ENCODE data around the gene KRTAP10-12. TPM values are rescaled to one million over a fixed set of nuclear protein-coding genes. Genes with fewer than 3 reads are reported as not detected.
A peak's percentile ranks its signal among the peaks of the same experiment; 100 is the strongest.
"Not testable (repeated sequence)": the region's sequence is repeated elsewhere in the genome, so short reads cannot be mapped to it uniquely, and the experiment has no call there.

KRTAP10-12 gene, protein sequence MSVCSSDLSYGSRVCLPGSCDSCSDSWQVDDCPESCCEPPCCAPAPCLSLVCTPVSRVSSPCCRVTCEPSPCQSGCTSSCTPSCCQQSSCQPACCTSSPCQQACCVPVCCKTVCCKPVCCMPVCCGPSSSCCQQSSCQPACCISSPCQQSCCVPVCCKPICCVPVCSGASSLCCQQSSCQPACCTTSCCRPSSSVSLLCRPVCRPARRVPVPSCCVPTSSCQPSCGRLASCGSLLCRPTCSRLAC
- not detected for total RNA-seq

GRCh38 chr21:44697172-44697810 is at the start of gene KRTAP10-12:
Gene KRTAP10-12 (plus strand): TSS chr21:44697172. CDS start chr21:44697202, 30 bp downstream.
- H3K4me1 Mint-ChIP-seq; H3K36me3 Mint-ChIP-seq (ENCODE audit: low read depth); intact Hi-C loops (cut with DNase I, micrococcal nuclease); H3K27ac Mint-ChIP-seq; CTCF ChIA-PET; DNase-seq; H3K4me3 Mint-ChIP-seq; POLR2A ChIA-PET; ATAC-seq: not testable (repeated sequence)
- Mint-ChIP-seq H3K27me3 (peaks cover 39% of the 10 kb centered on the region), H3K9me3 (ENCODE audit: low read depth) (peaks cover 12% of the 10 kb centered on the region)

DNA sequence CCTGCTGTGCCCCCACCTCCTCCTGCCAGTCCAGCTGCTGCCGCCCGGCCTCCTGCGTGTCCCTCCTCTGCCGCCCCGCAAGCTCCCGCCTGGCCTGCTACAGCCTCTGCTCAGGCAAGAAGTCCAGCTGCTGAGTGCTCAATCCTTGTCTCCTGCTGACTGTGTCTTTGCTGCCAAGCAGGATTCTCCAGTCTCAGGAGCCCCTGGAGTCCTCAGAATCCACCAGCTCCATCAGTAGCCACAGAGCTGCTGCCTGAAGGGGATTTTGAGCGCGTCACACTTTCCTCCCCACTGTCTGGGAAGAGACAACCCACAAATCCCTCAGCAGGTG is 49.8 kb upstream of the KRTAP10-12 start:
- Mint-ChIP-seq H3K27me3 (no peaks in the 10 kb centered on the region), H3K4me3 (no peak overlapping the region), H3K36me3 (ENCODE audit: low read depth) (peaks cover 12% of the 10 kb centered on the region), H3K9me3 (ENCODE audit: low read depth) (peaks cover 23% of the 10 kb centered on the region), H3K27ac (no peak overlapping the region), H3K4me1 (no peaks in the 10 kb centered on the region)
- intact Hi-C loops (cut with DNase I, micrococcal nuclease), result no loop called here
- ATAC-seq (no peak), DNase-seq (no peak)
- CTCF ChIA-PET, result no interaction called here
- POLR2A ChIA-PET, result no interaction called here

- intact Hi-C loops (cut with DNase I, micrococcal nuclease), result no loop called here
- no peak for DNase-seq
- ChIA-PET POLR2A (no interaction called here), CTCF (interaction anchor here (0.6 kb wide), 1 partner anchor 15 kb away, joined by 4 read pairs; no protein-coding TSS in a partner anchor)
- no peak for ATAC-seq
- Mint-ChIP-seq H3K27ac (no peak overlapping the region), H3K36me3 (ENCODE audit: low read depth) (peaks cover 12% of the 10 kb centered on the region), H3K4me3 (no peak overlapping the region), H3K9me3 (ENCODE audit: low read depth) (peaks cover 14% of the 10 kb centered on the region), H3K4me1 (peaks cover 3% of the 10 kb centered on the region), H3K27me3 (no peaks in the 10 kb centered on the region)
Observed at GRCh38 chr21:44648557-44649311, 48.2 kb upstream of the KRTAP10-12 start.

DNA sequence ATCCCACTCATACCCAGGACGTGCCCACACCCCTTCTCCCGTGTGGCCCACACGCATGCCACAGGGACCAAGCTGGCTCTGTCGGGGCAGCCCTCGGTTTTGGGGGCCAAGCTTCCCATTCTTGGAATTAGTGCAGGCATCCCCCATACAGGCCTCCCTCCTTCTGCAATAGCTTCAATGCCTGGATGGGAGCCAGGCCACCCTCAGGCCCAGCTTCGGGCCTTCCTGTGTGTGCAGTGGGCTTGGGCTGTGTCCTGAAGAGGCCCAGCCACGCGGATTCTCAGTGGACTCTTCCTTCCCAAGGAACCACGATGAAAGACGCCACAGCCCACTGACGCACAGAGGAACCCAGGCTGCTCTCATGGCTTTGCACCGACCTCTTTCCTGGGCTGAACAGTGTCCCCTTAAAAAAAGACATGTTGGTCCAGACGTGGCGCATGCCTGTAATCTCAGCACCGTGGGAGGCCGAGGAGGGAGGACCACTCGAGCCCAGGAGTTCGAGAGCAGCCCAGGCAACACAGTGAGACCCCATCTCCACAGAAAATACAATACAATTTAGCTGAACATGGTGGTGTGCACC is 47.4 kb upstream of the KRTAP10-12 start:
- CTCF ChIA-PET, result interaction anchor here (0.6 kb wide), 1 partner anchor 15 kb away, joined by 4 read pairs; no protein-coding TSS in a partner anchor
- intact Hi-C loops (cut with DNase I, micrococcal nuclease), result loop anchor here in 1 of 2 experiments (5.0 kb wide), 1 partner anchor 32 kb away; no protein-coding TSS in a partner anchor

GRCh38 chr21:44650265-44650972 is 46.6 kb upstream of the KRTAP10-12 start:
- H3K4me3 Mint-ChIP-seq, result no peak overlapping the region
- H3K9me3 Mint-ChIP-seq (ENCODE audit: low read depth), result peaks cover 2% of the 10 kb centered on the region
- CTCF ChIA-PET, result no interaction called here
- ATAC-seq (no peak), DNase-seq (no peak)
- POLR2A ChIA-PET, result no interaction called here
- H3K27ac Mint-ChIP-seq, result no peak overlapping the region
- no peaks in the 10 kb centered on the region for H3K27me3 Mint-ChIP-seq
- peaks cover 16% of the 10 kb centered on the region for H3K4me1 Mint-ChIP-seq
- intact Hi-C loops (cut with DNase I, micrococcal nuclease), result loop anchor here in 1 of 2 experiments (5.0 kb wide), 1 partner anchor 33 kb away; no protein-coding TSS in a partner anchor
- H3K36me3 Mint-ChIP-seq (ENCODE audit: low read depth), result peaks cover 2% of the 10 kb centered on the region

More for the DNA sequence above, 47.4 kb upstream of the KRTAP10-12 start:
- DNase-seq (no peak), ATAC-seq (no peak)
- Mint-ChIP-seq H3K9me3 (ENCODE audit: low read depth) (peaks cover 7% of the 10 kb centered on the region), H3K4me3 (no peak overlapping the region), H3K27ac (no peak overlapping the region), H3K27me3 (no peaks in the 10 kb centered on the region), H3K36me3 (ENCODE audit: low read depth) (peaks cover 7% of the 10 kb centered on the region), H3K4me1 (peaks cover 11% of the 10 kb centered on the region)
- POLR2A ChIA-PET, result no interaction called here

DNA sequence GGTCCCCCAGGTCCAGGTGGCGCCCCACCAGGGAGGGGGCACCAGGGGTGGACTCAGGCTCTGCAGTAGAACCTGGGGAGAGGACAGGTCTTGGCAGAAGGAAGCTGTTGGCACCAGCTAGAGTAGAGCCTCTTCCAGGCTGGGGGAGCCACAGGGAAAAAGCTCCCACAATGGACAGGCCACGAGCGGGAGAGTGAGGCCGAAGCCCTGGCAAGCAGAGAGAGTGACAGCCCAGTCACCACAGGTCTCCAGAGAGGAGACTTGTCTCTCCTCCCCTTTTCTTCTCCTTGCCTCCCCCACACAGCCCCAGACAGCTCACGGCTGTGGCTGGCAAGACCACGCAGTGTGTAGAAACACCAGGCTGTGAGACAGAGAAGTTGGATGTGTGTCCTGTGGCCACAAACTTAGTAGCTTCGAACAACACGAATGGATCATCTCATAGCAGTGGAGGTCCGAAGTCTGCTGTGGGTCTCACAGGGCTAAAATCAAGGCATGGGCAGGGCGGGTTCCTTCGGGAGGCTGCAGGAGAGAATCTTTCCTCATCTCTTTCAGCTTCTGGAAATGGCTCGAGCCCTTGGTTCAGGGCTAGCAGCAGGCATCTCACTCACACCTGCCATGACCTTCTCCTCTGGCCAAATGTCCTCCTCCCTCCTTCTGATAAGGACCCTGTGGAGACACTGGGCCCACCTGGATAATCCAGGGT is 45.8 kb upstream of the KRTAP10-12 start:
- intact Hi-C loops (cut with DNase I, micrococcal nuclease), result loop anchor here in 1 of 2 experiments (5.0 kb wide), 1 partner anchor 34 kb away; no protein-coding TSS in a partner anchor
- Mint-ChIP-seq H3K36me3 (ENCODE audit: low read depth) (peaks cover 2% of the 10 kb centered on the region), H3K4me1 (peaks cover 16% of the 10 kb centered on the region), H3K27me3 (no peaks in the 10 kb centered on the region), H3K27ac (no peak overlapping the region), H3K4me3 (no peak overlapping the region), H3K9me3 (ENCODE audit: low read depth) (peaks cover 6% of the 10 kb centered on the region)
- DNase-seq, result no peak
- no peak for ATAC-seq
- ChIA-PET POLR2A (no interaction called here), CTCF (no interaction called here)

GRCh38 chr21:44653123-44653522 is 43.8 kb upstream of the KRTAP10-12 start:
- ChIA-PET POLR2A (interaction anchor here (0.7 kb wide), 1 partner anchor 297 kb away, joined by 3 read pairs; no protein-coding TSS in a partner anchor), CTCF (interaction anchor here (0.9 kb wide), 1 partner anchor 140 kb away, joined by 4 read pairs; no protein-coding TSS in a partner anchor)
- H3K27ac Mint-ChIP-seq, result no peak overlapping the region
- ATAC-seq (no peak), DNase-seq (no peak)
- no peak overlapping the region for H3K4me3 Mint-ChIP-seq
- no peaks in the 10 kb centered on the region for H3K27me3 Mint-ChIP-seq
- peaks cover 16% of the 10 kb centered on the region for H3K36me3 Mint-ChIP-seq (ENCODE audit: low read depth)
- intact Hi-C loops (cut with DNase I, micrococcal nuclease), result loop anchor here in 1 of 2 experiments (5.0 kb wide), 1 partner anchor 36 kb away; no protein-coding TSS in a partner anchor
- H3K9me3 Mint-ChIP-seq (ENCODE audit: low read depth), result peaks cover 23% of the 10 kb centered on the region
- peaks cover 32% of the 10 kb centered on the region for H3K4me1 Mint-ChIP-seq

GRCh38 chr21:44653656-44654575 is 43.1 kb upstream of the KRTAP10-12 start:
- peaks cover 17% of the 10 kb centered on the region for H3K36me3 Mint-ChIP-seq (ENCODE audit: low read depth)
- no peaks in the 10 kb centered on the region for H3K27me3 Mint-ChIP-seq
- peaks cover 40% of the 10 kb centered on the region for H3K4me1 Mint-ChIP-seq
- POLR2A ChIA-PET, result interaction anchor here (0.7 kb wide), 2 partner anchors 296 to 1413 kb away, joined by 3 read pairs; no protein-coding TSS in a partner anchor
- H3K27ac Mint-ChIP-seq, result peak overlapping the region; percentile 42
- DNase-seq (peak; percentile 35), ATAC-seq (no peak)
- H3K4me3 Mint-ChIP-seq, result no peak overlapping the region
- CTCF ChIA-PET, result interaction anchor here (0.7 to 0.9 kb wide), 3 partner anchors 20 to 274 kb away, joined by 3 to 4 read pairs (median 4); no protein-coding TSS in a partner anchor
- H3K9me3 Mint-ChIP-seq (ENCODE audit: low read depth), result peaks cover 23% of the 10 kb centered on the region
- intact Hi-C loops (cut with DNase I, micrococcal nuclease), result loop anchor here in 1 of 2 experiments (5.0 kb wide), 1 partner anchor 37 kb away; no protein-coding TSS in a partner anchor

DNA sequence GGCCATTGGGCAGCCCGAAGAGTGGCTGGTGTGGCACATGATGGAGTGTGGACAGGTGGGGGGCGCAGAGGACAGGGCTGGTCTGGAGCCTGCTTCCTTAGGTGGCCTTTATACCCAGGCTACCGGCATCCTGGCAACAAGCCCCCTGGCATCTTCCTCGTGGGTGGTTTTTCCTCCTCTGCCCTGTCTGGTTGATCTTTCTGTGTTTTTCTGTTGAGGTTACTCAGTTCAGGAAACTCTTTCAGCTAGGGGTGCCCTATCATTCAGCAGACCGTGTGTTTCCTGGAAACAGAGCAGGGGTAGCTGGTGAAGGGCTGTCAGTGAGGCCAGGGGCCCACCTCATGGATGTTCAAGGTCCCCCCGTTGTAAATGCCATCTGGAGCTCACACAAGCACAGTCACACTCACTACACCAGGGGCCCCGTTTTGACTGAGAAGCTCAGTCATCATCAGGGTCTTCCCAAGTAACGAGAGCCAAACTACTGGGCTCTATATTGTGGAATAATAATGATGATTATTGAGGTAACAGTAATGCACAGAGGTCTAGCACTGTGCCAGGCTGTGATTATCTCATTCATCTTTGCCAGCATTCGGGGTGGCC is 42.3 kb upstream of the KRTAP10-12 start, which contains the start of gene KRTAP12-4:
TSS of gene KRTAP12-4 (minus strand) at position 84 of the 600 bp plus-strand sequence. CDS start at position 39, 45 bp downstream.
- Mint-ChIP-seq H3K27ac (peak within 1 kb of the TSS; percentile 42), H3K4me3 (no peak within 1 kb of the TSS), H3K36me3 (ENCODE audit: low read depth) (peaks cover 17% of the 10 kb centered on the region), H3K27me3 (no peaks in the 10 kb centered on the region), H3K9me3 (ENCODE audit: low read depth) (peaks cover 23% of the 10 kb centered on the region), H3K4me1 (peaks cover 46% of the 10 kb centered on the region)
- ATAC-seq, result no peak
- intact Hi-C loops (cut with DNase I, micrococcal nuclease), result loop anchor here in 1 of 2 experiments (5.0 kb wide), 1 partner anchor 37 kb away; no protein-coding TSS in a partner anchor
- POLR2A ChIA-PET, result interaction anchor here (0.5 kb wide), 1 partner anchor 941 kb away, joined by 3 read pairs; no protein-coding TSS in a partner anchor
- CTCF ChIA-PET, result interaction anchor here (0.8 kb wide), 1 partner anchor 21 kb away, joined by 3 read pairs; no protein-coding TSS in a partner anchor
- no peak for DNase-seq

Data from activated CD4-positive, alpha-beta T cell treated with anti-CD3 and anti-CD28 coated beads for 36 hours (primary cell).